DMS114 treated with DMSO at 0.1 percent for 48 hours (cell line): ENCODE measurements around the gene GCNT2.
"Not testable (repeated sequence)": the region's sequence is repeated elsewhere in the genome, so short reads cannot be mapped to it uniquely, and the experiment has no call there.

Source experiments
- DNase-seq: peaks from one replicate; lab custom pipeline; 2025; ENCODE audit not compliant: unreplicated experiment; lab: John Stamatoyannopoulos, UW

GCNT2 gene

DNA sequence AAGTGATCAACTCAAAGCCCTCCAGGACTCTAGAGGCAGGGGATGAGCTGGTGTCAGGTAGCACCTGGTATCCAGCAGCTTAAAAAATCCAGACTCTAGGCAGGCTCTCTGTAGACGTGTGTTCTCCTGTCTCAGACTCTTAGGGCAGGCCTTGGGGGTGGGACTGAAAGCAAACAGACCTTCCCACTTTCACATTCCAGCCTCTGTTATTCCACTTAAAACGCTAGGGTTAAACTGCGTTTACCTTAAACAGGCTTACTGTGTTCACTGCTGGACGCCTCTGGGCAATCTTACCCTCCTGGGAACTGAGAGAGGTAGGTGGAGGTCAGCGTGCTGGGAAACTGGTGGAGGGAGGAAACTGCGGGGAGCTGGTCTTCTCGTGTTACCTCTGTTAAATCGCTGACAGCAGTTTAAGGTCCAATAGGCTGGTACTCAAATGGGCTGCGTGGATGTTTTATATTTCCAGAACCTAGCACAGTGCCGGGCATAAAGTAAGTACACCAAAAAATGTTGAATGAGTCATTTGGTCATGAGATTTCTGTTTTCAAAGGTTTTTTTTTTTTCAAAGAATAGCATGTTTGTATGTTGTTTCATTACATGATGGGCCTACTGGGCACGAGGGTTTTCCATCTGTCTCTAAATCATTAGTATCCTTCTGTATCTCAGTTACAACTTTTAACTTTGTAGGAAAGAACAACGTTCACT is at the start of gene GCNT2:
GCNT2 (plus strand) TSS at position 248 of the 705 bp plus-strand sequence. CDS start 7,561 bp downstream, outside the sequence.
- no peak for DNase-seq

DNA sequence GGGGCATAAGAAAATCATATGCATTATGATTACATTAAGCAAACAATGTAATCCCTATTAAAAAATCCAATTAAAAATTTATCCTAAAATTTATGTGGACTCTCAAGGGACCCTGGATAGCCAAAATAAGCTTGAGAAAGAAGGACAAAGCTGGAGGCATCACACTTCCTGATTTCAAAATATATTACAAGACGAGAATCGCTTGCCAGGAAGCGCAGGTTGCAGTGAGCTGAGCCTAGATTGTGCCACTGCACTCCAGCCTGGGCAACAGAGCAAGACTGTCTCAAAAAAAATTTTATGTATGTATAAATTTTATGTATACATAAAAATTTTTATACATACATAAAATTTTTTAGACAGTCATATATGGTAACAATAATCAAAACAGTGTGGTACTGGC is 48.5 kb upstream of the GCNT2 start:
- DNase-seq, result no peak

DNA sequence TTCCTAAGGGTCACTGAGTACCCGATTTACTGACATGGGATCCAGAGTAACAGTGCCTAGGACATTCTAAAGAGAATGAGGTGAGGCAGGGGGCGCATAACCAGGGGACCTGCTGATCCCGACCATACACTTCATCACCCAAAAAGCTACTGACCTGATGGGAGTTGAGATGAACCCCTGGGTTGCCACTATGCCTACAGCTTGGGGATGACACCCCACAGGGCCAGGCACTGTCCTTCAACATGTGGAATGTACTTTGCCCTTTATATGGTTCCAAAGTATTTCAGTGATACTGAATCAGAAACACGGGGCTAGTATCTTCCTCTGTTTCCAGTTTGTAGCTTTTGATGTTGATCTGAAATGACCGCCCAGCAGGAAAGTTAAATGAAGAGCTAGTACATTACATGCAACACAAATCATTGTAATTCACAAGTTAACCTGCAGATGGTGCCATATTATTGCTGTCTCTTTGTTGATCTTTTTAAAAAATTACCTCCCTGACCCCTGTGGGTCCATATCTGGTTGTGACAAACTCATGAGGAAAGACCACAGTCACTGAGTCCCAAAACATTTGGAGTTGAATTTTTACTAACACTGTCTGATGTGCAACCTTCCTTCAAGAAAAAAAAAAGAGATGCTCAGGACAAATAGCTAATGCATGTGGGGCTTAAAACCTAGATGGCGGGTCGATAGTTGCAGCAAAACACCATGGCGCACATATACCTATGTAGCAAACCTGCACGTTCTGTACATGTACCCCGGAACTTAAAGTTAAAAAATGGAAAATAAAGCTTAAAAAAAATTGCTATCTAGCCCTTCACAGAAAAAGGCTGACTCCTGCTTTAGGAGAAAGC is 42.7 kb upstream of the GCNT2 start:
- peak; percentile 57 for DNase-seq

DNA sequence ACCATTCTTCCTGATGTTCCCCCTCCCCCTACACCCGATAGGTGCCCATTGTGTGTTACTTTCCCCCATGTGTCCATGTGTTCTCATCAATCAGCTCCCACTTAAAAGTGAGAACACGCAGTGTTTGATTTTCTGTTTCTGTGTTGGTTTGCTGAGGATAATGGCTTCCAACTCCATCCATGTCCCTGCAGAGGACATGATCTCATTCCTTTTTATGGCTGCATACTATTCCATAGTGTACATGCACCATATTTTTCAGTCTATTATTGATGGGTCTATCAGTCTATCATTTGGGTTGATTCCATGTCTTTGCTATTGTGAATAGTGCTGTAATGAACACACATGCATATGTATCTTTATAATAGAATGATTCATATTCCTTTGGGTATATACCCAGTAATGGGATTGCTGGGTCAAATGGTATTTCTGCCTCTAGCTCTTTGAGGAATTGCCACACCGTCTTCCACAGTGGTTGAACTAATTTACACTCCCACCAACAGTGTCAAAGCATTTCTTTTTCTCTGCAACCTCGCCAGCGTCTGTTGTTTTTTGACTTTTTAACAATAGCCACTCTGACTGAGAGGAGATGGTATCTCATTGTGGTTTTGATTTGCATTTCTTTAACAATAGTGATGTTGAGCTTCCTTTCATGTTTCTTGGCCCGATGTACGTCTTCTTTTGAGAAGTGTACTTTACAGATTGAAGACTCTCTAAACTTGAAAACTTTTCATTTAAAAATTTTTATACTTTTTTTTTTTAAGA is 41.0 kb upstream of the GCNT2 start:
- no peak for DNase-seq

DNA sequence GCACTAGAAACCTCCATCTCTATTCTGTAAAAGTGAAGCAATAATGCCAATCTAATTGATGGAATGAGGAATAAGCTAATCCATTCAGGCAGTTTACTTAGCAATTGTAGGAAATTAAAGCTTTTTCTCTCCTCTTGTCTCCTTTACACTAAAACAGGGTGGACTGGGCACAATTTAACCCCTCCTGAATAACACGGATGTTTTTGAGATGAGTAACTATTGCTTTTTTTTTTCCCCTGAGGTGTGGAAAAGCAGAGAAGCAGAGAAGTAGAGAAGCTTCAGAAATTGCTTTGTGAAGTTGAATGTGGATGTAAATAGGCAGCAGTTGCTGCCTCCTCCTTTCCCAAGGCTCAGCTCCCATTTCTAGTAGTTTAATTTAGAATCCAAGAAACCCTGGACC is 40.0 kb upstream of the GCNT2 start:
- DNase-seq, result no peak

DNA sequence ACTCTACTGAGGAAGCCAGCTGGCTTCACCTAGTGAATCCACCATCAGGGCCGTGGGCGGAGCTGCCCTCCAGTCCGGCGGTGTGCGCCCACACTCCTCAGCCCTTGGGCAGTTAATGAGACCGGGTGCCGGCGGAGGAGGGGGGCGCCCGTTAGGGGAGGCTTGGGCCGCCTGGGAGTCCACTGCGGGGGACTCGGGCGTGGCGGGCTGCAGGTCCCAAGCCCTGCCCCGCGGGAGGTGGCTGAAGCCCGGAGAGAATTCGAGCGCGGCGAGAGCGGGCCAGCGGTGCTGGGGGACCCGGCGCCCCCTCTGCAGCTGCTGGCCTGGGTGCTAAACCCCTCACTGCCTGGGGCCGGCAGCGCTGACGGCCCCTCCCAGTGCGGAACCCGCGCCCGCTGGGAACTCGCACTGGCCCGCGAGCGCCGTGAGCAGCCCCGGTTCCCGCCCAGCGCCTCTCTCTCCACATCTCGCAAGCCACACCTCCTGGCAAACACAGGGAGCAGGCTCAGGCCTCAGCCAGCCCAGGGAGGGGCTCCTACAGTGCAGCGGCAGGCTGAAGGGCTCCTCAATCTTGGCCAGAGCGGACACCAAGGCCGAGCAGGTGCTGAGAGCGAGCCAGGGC is 38.4 kb upstream of the GCNT2 start:
- DNase-seq, result no peak

DNA sequence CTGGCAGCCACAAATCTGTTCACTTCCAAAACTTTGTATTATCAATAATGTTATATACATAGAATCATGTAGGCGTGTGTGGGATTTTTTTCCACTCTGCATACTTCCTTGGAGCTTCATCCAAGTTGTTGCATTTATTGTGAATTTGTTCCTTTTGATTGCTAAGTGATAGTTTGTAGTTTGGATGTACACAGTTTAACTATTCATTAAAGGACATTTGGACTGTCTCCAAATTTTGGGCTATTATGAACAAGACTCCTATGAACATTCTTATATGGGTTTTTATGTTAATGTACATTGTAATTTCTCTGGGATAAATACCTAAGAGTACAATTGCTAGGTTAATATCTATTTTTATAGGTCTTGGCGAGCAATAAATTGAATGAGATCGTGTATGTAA is 36.2 kb upstream of the GCNT2 start:
- DNase-seq, result no peak

DNA sequence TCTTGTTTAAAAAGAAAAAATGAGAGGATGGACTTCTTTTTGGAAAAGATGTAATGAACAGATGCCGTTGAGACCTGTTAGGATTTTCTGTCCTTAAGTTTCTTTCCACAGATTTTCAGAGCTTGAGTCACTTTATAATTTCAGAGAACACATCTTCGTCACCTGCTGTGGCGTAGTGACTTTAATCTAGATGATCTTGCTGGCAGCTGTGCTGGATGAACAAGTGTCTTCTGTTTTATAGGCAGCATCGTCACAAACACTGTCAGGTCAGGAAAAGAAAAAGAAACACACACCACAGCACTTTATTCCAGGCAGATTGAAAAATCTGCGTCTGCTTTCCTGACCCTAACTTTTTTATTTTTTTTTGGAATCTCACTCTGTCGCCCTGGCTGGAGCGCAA is 35.7 kb upstream of the GCNT2 start:
- no peak for DNase-seq

DNA sequence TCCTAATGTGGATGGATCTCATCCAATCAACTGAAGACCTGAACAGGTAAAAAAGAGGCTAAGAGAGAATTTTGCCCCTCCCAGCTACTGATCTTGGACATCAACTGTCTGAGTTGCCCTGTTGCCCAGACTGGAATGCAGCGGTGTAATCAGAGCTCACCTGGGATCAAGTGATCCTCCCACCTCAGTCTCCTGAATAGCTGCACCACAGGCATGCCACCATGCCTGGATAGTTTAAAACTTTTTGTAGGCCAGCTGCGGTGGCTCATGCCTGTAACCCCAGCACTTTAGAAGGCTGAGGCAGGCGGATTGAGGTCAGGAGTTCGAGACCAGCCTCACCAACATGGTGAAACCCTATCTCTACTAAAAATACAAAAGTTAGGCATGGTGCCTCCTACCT is 34.9 kb upstream of the GCNT2 start:
- DNase-seq, result no peak

DNA sequence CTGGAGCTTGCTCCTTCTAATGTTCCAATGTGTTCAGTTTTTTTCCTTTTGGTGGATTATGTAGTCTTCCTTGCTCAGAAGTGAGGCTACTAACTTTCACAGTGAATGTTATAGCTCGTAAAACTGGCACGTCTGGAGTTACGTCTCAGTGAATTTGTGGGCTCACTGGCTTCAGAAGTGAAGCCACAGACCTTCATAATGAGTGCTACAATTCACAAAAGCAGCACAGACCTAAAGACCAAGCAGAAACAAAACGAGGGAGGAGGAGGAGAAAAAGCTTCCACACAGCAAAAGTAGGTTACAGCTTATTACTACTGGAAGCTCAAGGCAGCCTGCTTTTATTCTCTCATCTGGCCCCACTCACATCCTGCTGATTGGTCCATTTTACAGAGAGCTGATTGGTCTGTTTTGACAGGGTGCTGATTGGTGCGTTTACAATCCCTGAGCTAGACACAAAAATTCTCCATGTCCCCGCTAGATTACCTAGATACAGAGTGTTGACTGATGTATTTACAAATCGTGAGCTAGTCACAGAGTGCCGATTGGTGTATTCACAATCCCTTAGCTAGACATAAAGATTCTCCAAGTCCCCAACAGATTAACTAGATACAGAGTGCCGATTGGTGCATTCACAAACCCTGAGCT is 34.1 kb upstream of the GCNT2 start:
- not testable (repeated sequence) for DNase-seq

DNA sequence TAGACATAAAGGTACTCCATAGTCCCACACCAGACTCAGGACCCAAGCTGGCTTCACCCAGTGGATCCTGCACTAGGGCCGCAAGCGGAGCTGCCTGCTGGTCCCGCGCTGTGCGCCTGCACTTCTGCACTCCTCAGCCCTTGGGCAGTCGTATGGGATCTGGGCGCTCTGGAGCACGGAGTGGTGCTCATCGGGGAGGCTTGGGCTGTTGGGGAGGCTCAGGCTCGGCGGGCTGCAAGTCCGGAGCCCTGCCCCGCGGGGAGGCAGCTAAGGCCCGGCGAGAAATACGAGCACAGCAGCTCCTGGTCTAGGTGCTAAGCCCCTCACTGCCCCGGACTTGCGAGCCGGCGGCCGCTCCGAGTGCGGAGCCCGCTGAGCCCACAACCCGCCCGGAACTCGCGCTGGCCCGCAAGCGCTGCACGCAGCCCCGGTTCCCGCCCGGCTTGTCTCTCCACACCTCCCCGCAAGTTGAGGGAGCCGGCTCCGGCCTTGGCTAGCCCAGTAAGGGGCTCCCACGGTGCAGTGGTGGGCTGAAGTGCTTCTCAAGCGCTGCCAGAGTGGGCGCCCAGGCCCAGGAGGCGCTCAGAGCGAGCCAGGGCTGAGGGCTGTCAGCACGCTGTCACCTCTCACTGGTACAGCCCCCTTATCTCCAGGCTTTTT is 33.4 kb upstream of the GCNT2 start:
- DNase-seq, result no peak

DNA sequence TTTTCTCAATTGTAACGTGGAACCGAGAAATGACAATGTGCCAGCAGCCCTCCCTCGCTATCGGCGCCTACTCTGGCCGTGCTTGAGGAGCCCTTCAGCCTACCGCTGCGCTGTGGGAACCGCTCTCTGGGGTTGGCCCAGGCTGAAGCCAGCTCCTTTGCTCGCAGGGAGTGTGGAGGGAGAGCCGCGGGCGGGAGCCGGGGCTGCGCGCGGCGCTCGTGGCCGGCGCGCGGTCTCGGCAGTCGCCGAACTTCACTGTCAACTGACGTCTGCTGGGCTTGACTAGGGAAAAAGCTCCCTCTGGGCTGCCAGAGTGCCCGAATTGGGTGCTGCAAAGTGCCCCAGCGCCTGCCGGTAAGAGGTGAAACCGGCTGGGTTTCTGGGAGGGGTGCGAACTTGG is 29.7 kb upstream of the GCNT2 start:
- DNase-seq, result no peak

DNA sequence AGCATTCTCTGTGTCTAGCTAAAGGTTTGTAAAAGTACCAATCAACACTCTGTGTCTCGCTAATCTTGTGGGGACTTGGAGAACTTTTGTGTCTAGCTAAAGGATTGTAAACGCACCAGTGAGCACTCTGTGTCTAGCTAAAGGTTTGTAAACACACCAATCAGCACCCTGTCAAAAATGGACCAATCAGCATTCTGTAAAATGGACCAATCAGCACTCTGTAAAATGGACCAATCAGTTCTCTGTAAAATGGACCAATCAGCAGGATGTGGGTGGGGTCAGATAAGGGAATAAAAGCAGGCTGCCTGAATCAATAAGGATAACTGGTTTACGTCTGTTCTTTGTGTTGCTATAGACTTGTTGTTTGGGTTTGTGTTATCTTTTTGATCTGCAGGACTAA is 29.2 kb upstream of the GCNT2 start:
- DNase-seq, result not testable (repeated sequence)

DNA sequence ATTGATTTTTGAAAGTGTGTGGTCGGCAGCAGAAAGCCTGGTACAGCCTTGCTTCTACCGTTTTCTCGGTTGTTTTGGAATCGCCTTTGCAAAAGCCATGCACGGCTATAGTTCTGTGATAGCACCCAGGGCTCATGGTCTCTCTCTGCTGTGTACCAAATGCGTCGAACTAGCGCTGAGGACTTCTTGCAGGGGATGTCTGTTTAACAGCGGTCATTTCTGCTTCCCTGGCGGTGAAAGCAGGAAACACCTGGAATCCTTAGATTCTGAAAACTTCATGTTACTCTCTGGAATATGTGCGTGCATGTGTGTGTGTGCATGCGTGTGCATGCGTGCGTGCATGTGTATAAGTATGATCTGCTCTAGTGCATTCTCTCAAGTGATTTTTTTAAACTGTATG is 26.1 kb upstream of the GCNT2 start:
- DNase-seq, result no peak

DNA sequence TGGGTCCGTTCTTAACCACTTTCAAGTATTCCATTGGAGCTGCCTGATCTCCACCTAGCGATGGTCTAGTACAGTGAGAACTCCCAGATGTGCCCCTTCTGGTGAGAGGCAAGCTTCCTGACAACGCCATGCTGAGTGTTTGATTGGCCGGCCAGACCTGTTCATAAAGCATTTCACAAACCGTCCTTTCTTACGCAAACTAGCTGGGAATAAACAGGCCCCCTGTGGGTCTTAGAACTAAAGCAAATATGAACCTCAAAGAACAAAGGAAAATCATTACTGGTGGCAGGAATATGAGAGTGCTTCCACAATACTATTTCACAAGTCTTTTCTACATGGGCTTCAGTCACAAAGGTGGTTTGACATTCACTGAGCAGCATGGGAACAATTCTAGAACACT is 15.6 kb upstream of the GCNT2 start:
- peak; percentile 19 for DNase-seq

DNA sequence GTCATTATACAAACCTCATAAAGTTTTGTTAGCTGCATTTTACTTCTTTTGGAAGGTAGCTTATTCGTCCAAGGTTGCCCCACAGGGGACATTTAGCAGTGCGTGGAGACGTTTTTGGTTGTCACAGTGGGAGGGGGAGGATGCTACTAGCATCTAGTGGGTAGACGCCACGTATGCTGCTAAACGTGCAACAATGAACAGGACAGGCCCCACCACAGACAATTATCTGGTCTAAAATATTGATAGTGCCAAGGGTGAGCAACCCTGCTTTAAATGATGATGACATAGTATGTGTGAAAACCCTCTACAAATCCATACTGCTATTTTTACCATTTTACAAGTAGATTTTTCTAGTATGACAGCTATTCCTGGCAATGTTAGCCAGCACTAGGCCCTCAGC is 13.9 kb upstream of the GCNT2 start:
- DNase-seq, result no peak

DNA sequence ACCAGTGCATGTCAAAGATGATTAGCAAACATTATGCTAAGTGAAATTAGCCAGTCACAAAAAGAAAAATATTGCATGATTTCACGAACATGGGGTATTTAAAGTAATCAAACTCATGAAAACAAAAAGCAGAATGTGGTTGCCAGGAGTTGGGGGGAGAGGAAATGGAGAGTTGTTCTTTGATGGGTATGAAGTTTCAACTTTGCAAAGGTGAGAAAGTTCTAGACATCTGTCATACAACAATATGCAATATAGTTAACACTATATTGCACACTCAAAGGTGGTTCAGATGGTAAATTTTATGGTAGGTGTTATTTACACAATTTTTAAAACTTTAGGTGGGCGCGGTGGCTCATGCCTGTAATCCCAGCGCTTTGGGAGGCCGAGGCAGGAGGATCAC is 13.4 kb upstream of the GCNT2 start:
- no peak for DNase-seq

DNA sequence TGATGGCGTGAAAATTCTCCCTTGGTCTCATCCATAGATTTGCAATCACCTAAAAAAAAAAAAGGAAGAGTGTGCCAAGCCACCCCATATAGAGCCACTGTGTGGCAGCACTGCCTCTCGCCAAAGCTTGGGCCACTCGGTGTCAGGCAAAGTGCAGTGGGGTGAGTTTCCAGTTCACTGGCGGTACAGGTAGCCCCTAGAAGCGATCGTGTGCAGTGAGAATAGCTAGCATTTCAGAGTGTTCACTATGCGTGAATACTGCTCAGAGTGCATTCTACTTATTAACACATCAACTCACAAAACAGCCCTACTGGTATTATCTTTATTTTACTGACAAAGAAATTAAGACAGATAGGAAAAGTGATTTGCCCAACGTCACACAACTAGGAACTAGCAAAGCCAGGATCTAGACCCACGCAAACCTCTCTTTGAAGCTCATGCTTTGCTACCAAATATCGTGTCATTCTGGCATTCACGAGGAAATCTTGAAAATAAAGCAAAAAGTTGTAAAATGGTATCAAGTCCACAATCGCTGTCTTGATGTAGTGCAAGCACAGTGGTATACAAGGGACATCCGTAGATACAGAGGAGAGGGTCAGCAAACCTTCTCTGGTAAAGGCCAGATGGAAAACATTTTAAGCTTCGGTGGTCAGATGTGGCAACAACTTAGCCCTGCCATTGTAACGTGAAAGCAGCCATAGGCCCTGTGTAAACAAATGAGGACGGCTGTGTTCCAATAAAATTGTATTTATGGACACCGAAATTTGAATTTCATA is 10.4 kb upstream of the GCNT2 start:
- DNase-seq, result peak; percentile 37

DNA sequence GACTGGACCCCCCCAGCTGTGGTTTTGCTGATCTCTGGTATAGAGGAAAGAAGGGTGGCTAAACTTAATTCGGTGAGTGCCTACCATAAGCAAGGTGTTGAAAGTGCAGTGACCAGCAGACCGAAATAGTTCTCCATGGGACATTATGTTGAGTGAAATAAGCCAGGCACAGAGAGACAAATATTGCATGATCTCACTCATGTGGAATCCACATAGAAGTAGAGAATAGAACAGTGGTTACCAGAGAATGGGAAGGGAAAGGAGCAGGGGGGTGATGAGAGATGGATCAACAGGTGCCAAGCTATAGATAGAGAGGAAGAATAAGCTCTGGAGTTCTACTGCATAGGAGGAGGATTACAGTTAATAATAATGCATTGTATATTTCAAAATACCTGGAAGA is 9.7 kb upstream of the GCNT2 start:
- DNase-seq, result no peak

DNA sequence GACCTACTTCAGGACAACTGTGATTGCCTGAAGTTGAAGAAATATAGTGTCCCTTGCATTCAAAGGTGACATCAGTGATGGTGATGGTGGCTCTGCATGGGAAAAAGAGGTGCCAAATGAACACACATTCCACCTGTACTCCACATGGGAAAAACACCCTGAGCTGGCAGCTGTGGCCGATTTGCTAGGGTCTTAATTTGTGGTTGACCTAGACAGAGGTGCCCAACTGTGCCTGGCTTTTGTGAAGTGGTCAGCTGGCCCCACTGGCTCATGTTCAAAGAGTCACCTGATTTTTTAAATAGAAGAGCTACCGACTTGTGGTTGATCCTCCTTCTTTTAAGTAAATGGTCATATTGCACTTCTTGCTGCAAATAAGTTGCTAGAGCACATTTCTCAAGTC is 7.6 kb upstream of the GCNT2 start:
- DNase-seq, result no peak
